ENCODE results near the gene CLTC.

DNA sequence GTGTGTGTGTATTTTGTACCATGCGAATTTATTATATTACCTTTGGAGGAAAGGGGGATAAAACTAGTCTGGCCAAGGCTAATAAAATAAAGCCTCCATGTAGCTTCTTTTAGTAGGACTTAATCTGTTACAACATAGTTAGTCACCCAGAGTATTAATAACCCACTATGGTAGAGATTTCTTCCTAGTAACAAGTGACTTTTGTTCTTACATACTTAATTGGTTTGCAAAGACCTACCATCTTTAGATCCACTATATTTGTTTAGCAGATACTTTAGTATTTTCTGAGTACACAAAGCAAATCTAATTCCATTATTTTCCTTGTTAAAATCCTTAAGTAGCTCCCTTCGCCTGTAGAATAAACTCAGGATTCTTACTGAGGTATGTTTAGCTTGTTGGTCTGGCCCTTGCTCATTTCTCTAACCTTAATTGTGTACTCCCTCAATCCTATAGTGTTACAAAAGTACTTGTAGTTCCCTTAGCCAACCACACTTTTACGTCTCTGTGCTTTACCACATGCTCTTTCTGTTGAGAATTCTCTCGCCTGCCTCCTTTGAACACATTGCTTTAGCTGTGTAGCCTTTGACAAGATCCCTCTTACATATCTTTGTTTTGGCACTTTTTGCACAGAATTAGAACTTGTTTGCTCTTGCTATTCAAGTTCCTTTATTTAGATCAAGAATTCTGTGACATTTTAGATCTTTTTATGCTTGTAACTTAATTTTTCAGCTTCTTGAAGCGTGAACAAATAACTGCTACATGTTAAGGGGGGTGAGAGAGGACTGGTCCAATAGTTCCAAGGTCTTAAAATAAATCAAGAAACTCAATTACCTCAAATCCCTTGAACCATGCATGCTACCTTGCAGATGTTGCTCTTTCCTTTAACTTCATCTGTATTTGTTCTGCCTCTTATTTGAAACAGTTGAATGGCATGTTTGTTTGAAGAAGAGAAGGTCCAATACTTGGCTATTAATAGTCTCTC, 23.8 kb downstream of the CLTC start:
- TF ChIP-seq, protein P1, sequence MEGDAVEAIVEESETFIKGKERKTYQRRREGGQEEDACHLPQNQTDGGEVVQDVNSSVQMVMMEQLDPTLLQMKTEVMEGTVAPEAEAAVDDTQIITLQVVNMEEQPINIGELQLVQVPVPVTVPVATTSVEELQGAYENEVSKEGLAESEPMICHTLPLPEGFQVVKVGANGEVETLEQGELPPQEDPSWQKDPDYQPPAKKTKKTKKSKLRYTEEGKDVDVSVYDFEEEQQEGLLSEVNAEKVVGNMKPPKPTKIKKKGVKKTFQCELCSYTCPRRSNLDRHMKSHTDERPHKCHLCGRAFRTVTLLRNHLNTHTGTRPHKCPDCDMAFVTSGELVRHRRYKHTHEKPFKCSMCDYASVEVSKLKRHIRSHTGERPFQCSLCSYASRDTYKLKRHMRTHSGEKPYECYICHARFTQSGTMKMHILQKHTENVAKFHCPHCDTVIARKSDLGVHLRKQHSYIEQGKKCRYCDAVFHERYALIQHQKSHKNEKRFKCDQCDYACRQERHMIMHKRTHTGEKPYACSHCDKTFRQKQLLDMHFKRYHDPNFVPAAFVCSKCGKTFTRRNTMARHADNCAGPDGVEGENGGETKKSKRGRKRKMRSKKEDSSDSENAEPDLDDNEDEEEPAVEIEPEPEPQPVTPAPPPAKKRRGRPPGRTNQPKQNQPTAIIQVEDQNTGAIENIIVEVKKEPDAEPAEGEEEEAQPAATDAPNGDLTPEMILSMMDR (IDR thresholded peaks at IDR 0.05; ENCODE audit: poor library complexity), result no peak
- no peak for TF ChIP-seq EZH2 (IDR thresholded peaks at IDR 0.05; ENCODE audit: borderline replicate concordance)

Data from hepatocyte (in vitro differentiated cells).